T-cell (primary cell): Measurements from ENCODE around the gene SCAMP4. TPM values are rescaled to one million over a fixed set of nuclear protein-coding genes. Genes with fewer than 3 reads are reported as not detected.
A peak's percentile ranks its signal among the peaks of the same experiment; 100 is the strongest.

Experiments
- ATAC-seq, 4 experiments: fragments of 200-7000 bp in 3 of 4; fragments of 150-1000 bp in 1 of 4; cut with Tn5 transposase; replicated peaks in 1 of 4; 1 replicate in 3 of 4; 2 replicates in 1 of 4; pipeline ENCODE4 v1.10.0; 2021; ENCODE audit warnings: moderate library complexity in 3 of 4, mild to moderate bottlenecking in 2 of 4, moderate number of reproducible peaks in 1 of 4
- CTCF ChIA-PET, 2 donors: fragments of 300-600 bp; sonication (Branson Sonifier 250); formaldehyde crosslinking; loops; one replicate each; lab custom pipeline; 2022; ENCODE audit warnings: antibody characterized with exemption in 2 of 2; lab: Charles Lee
- POLR2A ChIA-PET, 2 donors: fragments of 300-600 bp; sonication (Branson Sonifier 250); formaldehyde crosslinking; loops; one replicate each; lab custom pipeline; 2022; ENCODE audit warnings: antibody characterized with exemption in 2 of 2; lab: Charles Lee
- DNase-seq, 35 experiments: peaks; one replicate each; pipeline versions ENCODE4 v3.0.0 to v3.0.0-alpha.2; 2013 to 2023
- H3K27ac ChIP-seq: one replicate; pipeline ENCODE4 v1.5.1; 2013; ENCODE audit warnings: low read length
- H3K27me3 ChIP-seq, 2 experiments: replicated peaks in 1 of 2; 1 replicate in 1 of 2; 2 replicates in 1 of 2; pipeline versions ENCODE4 v1.6.1 to v1.7.0; 2013; ENCODE audit warnings: low read length in 1 of 2, mixed read lengths in 1 of 2; ENCODE audit not compliant: control insufficient read depth in 2 of 2, insufficient read depth in 2 of 2; ENCODE audit errors: extremely low read depth in 1 of 2
- H3K36me3 ChIP-seq, 2 donors: 1 replicate in 1 of 2; 2 replicates in 1 of 2; pipeline versions ENCODE4 v1.6.1 to v1.7.0; 2013; ENCODE audit warnings: low read length in 1 of 2; ENCODE audit not compliant: control insufficient read depth in 2 of 2, insufficient read depth in 1 of 2; ENCODE audit errors: extremely low read depth in 1 of 2
- H3K4me1 ChIP-seq, 2 experiments: 1 replicate in 1 of 2; 2 replicates in 1 of 2; pipeline versions ENCODE4 v1.6.1 to v1.7.0; 2013; ENCODE audit warnings: low read length in 2 of 2, mixed read lengths in 1 of 2; ENCODE audit not compliant: insufficient read depth in 2 of 2, control insufficient read depth in 1 of 2; ENCODE audit errors: extremely low read depth in 1 of 2
- H3K4me3 ChIP-seq, 2 donors: 1 replicate in 1 of 2; 2 replicates in 1 of 2; pipeline versions ENCODE4 v1.5.1 to v1.7.0; 2013; ENCODE audit warnings: mild to moderate bottlenecking in 2 of 2, low read length in 1 of 2, moderate library complexity in 1 of 2; ENCODE audit not compliant: control insufficient read depth in 1 of 2; ENCODE audit errors: extremely low read depth in 1 of 2
- H3K9me3 ChIP-seq: 2 replicates; pipeline ENCODE4 v1.7.0; 2013
- H3K27ac Mint-ChIP-seq, 2 donors: one replicate each; pipeline ENCODE4 v1.8.0; 2020 to 2021; ENCODE audit warnings: mild to moderate bottlenecking in 2 of 2, mixed read lengths in 2 of 2
- H3K27me3 Mint-ChIP-seq, 2 donors: one replicate each; pipeline ENCODE4 v1.8.0; 2021 to 2022; ENCODE audit warnings: mixed read lengths in 2 of 2
- H3K36me3 Mint-ChIP-seq: one replicate; pipeline ENCODE4 v1.8.0; 2021; ENCODE audit warnings: mixed read lengths
- H3K4me1 Mint-ChIP-seq, 3 donors: one replicate each; pipeline ENCODE4 v1.8.0; 2020 to 2022; ENCODE audit warnings: mixed read lengths in 3 of 3, mild to moderate bottlenecking in 1 of 3
- H3K4me3 Mint-ChIP-seq, 3 donors: one replicate each; pipeline ENCODE4 v1.8.0; 2020 to 2022; ENCODE audit warnings: mild to moderate bottlenecking in 3 of 3, mixed read lengths in 3 of 3, moderate library complexity in 3 of 3
- H3K9me3 Mint-ChIP-seq, 3 donors: one replicate each; pipeline ENCODE4 v1.8.0; 2020 to 2022; ENCODE audit warnings: mixed read lengths in 3 of 3
- WGBS: methylation state at CpG from one replicate; pipeline ENCODE4 v1.1.5; 2013; ENCODE audit warnings: missing lambda C conversion rate; ENCODE audit not compliant: insufficient coverage; 5-methylcytosine and 5-hydroxymethylcytosine counted together
- total RNA-seq, 35 experiments: library from RNA in 6 of 35; stranded (reverse) in 6 of 35; fragments of 120-200 nt in 1 of 35; gene quantifications; one replicate each; pipeline versions ENCODE4 v1.2.1 to v1.2.4 and lab custom pipeline; 2013 to 2026

Gene SCAMP4
- total RNA-seq, 5 donors from 2014 or later (not counting 1 experiment from before 2014, with no cell fraction given), result 24.8 to 49.2 (median 27.5) TPM

DNA sequence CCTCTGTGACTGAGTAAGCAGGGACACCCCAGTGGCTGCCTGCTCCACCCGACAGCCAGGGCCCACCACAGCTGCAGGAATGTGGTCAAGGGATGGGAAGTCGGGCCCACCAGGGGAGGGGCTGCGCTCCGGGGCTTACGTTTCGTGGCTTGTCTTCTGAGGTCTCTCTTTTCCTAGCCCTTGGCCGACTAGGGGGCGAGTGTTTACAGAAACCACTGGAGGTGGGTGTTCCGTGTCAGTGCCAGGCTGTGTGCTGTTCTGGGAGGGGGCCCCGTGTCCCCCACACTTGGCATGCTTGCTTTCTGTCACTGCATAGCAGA lies 4.5 kb downstream of the SCAMP4 start:
- Histone ChIP-seq H3K36me3 (peaks cover 8 to 16% of the 10 kb centered on the region in 2 donors), H3K27me3 (no peaks in the 10 kb centered on the region), H3K4me3 (no peak overlapping the region), H3K9me3 (no peaks in the 10 kb centered on the region), H3K27ac (no peak overlapping the region), H3K4me1 (peaks cover 9 to 56% of the 10 kb centered on the region in 2 experiments)
- POLR2A ChIA-PET, result no interaction called here
- H3K27me3 Mint-ChIP-seq, result no peaks in the 10 kb centered on the region
- H3K9me3 Mint-ChIP-seq, result no peaks in the 10 kb centered on the region
- ATAC-seq (no peak), DNase-seq (peak in 1 of 35 experiments; percentile 26)
- H3K4me1 Mint-ChIP-seq, result peaks cover 28 to 53% (median 31%) of the 10 kb centered on the region in 3 donors
- WGBS, result 42% methylated on average over 10 of the region's 10 CpGs
- H3K4me3 Mint-ChIP-seq, result peak overlapping the region in 2 of 3 donors; percentile 43 to 60
- no peaks in the 10 kb centered on the region for H3K36me3 Mint-ChIP-seq
- H3K27ac Mint-ChIP-seq, result peak overlapping the region in 1 of 2 donors; percentile 95
- CTCF ChIA-PET, result no interaction called here

DNA sequence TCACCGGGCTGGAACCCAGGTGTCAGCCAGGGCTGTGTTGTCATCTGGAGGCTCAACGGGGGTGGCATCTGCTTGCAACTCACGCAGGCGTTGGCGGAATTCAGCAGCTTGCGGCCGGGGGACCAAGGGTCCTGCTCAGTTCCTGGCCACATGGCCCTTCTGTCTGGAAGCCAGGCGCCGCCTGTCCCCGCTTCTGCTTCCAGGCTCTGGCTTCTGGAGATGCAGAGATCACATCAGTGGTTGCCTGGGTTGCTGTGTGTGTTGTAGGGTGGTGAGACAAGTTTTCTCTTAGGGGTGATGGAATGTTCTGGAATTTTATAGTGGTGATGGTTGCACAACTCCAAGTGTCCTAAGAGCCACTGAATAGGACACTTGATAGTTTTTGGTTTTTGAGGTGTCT lies 5.0 kb downstream of the SCAMP4 start:
- no peaks in the 10 kb centered on the region for H3K27me3 Mint-ChIP-seq
- 87% methylated on average over 10 of the region's 10 CpGs for WGBS
- Histone ChIP-seq H3K27ac (no peak overlapping the region), H3K27me3 (no peaks in the 10 kb centered on the region), H3K4me1 (peaks cover 9 to 53% of the 10 kb centered on the region in 2 experiments), H3K36me3 (peaks cover 12 to 16% of the 10 kb centered on the region in 2 donors), H3K9me3 (no peaks in the 10 kb centered on the region), H3K4me3 (no peak overlapping the region)
- no peaks in the 10 kb centered on the region for H3K36me3 Mint-ChIP-seq
- POLR2A ChIA-PET, result no interaction called here
- peak overlapping the region; percentile 29 to 95 for H3K27ac Mint-ChIP-seq
- CTCF ChIA-PET, result no interaction called here
- ATAC-seq (no peak), DNase-seq (no peak)
- peak overlapping the region in 2 of 3 donors; percentile 4 to 60 for H3K4me3 Mint-ChIP-seq
- H3K4me1 Mint-ChIP-seq, result peaks cover 28 to 50% (median 29%) of the 10 kb centered on the region in 3 donors
- H3K9me3 Mint-ChIP-seq, result no peaks in the 10 kb centered on the region

DNA sequence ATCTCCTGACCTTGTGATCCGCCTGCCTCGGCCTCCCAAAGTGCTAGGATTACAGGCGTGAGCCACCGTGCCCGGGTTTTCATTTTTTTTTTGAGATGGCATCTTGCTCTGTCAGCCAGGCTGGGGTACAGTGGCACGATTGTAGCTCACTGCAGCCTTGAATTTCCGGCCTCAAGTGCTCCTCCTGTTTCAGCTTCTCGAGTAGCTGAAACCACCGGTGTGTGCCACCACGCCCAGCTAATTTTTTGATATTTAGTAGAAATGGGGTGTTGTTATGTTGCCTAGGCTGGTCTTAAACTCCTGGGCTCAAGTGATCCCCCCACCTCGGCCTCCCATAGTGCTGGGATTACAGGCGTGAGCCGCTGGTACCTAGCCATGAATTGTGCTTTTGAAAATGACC lies 5.9 kb downstream of the SCAMP4 start:
- Histone ChIP-seq H3K27ac (no peak overlapping the region), H3K36me3 (peaks cover 13 to 16% of the 10 kb centered on the region in 2 donors), H3K4me3 (no peak overlapping the region), H3K4me1 (peaks cover 5 to 47% of the 10 kb centered on the region in 2 experiments), H3K27me3 (no peaks in the 10 kb centered on the region), H3K9me3 (no peaks in the 10 kb centered on the region)
- Mint-ChIP-seq H3K4me3 (peak overlapping the region in 1 of 3 donors; percentile 60), H3K9me3 (no peaks in the 10 kb centered on the region), H3K27me3 (no peaks in the 10 kb centered on the region), H3K4me1 (peaks cover 22 to 44% (median 23%) of the 10 kb centered on the region in 3 donors), H3K27ac (peak overlapping the region; percentile 46 to 95), H3K36me3 (no peaks in the 10 kb centered on the region)
- ChIA-PET CTCF (interaction anchor here in 1 of 2 donors (0.6 kb wide), 1 partner anchor 14 kb away, joined by 4 read pairs; no protein-coding TSS in a partner anchor), POLR2A (no interaction called here)
- ATAC-seq (peak in 1 of 4 experiments; percentile 85), DNase-seq (peak in 5 of 35 experiments; percentile 26 to 61 (median 46))
- WGBS, result 72% methylated on average over 10 of the region's 13 CpGs

DNA sequence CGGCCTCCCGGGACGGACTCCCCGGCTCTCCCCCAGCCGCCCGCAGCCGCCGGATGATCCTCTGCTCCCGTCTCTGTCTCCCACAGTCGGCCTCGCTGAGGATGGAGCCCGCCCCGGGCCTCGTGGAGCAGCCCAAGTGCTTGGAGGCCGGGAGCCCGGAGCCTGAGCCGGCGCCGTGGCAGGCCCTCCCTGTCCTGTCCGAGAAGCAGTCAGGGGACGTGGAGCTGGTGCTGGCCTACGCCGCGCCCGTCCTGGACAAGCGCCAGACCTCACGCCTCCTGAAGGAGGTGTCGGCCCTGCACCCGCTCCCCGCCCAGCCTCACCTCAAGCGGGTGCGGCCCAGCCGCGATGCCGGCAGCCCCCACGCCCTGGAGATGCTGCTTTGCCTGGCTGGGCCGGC lies 6.8 kb downstream of the SCAMP4 start:
- H3K27me3 Mint-ChIP-seq, result no peaks in the 10 kb centered on the region
- peak overlapping the region in 1 of 2 donors; percentile 95 for H3K27ac Mint-ChIP-seq
- Histone ChIP-seq H3K27me3 (no peaks in the 10 kb centered on the region), H3K36me3 (peaks cover 13 to 20% of the 10 kb centered on the region in 2 donors), H3K4me3 (no peak overlapping the region), H3K27ac (no peak overlapping the region), H3K4me1 (peaks cover 5 to 42% of the 10 kb centered on the region in 2 experiments), H3K9me3 (no peaks in the 10 kb centered on the region)
- ATAC-seq (no peak), DNase-seq (no peak)
- no peaks in the 10 kb centered on the region for H3K9me3 Mint-ChIP-seq
- H3K4me1 Mint-ChIP-seq, result peaks cover 21 to 39% (median 23%) of the 10 kb centered on the region in 3 donors
- WGBS, result 90% methylated on average over 37 of the region's 37 CpGs
- POLR2A ChIA-PET, result no interaction called here
- CTCF ChIA-PET, result no interaction called here
- H3K4me3 Mint-ChIP-seq, result no peak overlapping the region
- no peaks in the 10 kb centered on the region for H3K36me3 Mint-ChIP-seq

DNA sequence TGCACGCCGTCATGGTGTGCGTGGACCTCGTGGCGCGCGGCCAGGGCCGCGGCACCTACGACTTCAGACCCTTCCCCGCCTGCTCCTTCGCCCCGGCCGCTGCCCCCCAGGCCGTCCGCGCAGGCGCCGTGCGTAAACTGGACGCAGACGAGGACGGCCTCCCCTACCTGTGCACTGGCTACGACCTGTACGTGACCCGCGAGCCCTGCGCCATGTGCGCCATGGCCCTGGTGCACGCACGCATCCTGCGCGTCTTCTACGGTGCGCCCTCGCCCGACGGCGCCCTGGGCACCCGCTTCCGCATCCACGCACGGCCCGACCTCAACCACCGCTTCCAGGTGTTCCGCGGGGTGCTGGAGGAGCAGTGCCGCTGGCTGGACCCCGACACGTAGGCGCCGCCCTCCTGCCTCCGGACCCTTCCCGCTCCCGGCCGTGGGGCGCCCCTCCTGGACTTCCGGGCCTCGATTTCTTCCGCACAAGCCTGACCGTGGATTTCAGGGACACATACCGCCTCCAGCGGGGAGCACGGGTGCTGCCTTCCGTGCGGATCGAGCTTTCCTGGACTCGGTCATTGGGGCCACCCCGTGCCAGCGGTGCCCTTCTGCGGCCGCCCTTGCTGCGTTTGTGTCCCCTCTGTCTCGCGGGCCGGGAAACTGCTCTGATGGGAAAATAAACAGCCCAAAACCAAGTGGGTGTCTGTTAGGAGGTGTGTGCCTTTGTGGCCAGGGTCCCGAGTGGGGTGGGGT lies 7.7 kb downstream of the SCAMP4 start:
- Mint-ChIP-seq H3K36me3 (no peaks in the 10 kb centered on the region), H3K27ac (peak overlapping the region in 1 of 2 donors; percentile 80), H3K4me1 (peaks cover 21 to 37% (median 21%) of the 10 kb centered on the region in 3 donors), H3K4me3 (no peak overlapping the region), H3K27me3 (no peaks in the 10 kb centered on the region), H3K9me3 (no peaks in the 10 kb centered on the region)
- DNase-seq (no peak), ATAC-seq (no peak)
- peaks cover 5 to 35% of the 10 kb centered on the region in 2 experiments for H3K4me1 ChIP-seq
- no peak overlapping the region for H3K27ac ChIP-seq
- peaks cover 13 to 20% of the 10 kb centered on the region in 2 donors for H3K36me3 ChIP-seq
- WGBS, result 97% methylated on average over 74 of the region's 77 CpGs
- CTCF ChIA-PET, result no interaction called here
- H3K27me3 ChIP-seq, result no peaks in the 10 kb centered on the region
- no peak overlapping the region for H3K4me3 ChIP-seq
- POLR2A ChIA-PET, result no interaction called here
- H3K9me3 ChIP-seq, result no peaks in the 10 kb centered on the region

DNA sequence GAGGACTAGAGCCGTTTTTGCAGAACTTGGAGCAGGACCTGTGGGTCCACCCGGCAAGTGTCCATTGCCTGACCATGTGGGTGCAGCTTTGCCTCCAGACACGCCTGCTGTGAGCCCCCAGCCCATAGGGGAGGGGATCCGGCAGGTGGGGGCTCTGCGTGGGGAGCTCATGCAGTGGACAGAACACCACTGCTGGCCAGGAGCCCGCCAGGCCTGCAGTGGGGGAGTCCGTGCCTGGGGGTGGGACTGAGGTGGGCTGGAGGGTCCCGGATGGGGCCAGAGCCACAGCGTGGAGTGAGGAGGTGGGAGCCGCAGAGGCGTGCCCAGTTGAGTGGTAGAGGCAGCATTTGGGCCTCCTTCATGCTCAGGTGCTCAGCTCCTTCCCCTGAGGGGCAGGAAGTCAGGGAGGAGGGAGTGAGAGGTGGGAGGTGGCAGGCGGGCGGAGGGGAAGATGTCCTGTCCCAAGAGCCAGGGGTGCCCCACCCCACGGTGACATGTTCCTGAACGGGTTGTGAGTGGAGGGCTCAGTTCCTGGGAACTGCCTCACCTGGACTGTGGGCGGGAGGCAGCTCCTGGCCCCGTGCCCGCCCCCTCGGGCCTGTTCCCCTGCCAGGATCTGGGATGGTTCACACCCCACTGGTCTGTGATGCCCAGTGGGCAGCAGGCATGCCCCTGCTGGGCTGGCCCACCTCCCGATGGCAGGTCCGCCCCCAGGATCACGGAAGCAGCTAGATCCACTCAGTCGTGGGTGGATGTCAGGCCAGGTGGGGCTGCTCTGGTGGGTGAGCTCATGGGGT lies 8.8 kb downstream of the SCAMP4 start:
- ChIA-PET CTCF (no interaction called here), POLR2A (no interaction called here)
- Mint-ChIP-seq H3K36me3 (no peaks in the 10 kb centered on the region), H3K4me1 (peaks cover 16 to 33% (median 16%) of the 10 kb centered on the region in 3 donors), H3K27me3 (no peaks in the 10 kb centered on the region), H3K27ac (peak overlapping the region in 1 of 2 donors; percentile 80), H3K9me3 (no peaks in the 10 kb centered on the region), H3K4me3 (no peak overlapping the region)
- Histone ChIP-seq H3K27me3 (no peaks in the 10 kb centered on the region), H3K9me3 (no peaks in the 10 kb centered on the region), H3K36me3 (peaks cover 16 to 20% of the 10 kb centered on the region in 2 donors), H3K4me1 (peaks cover 5 to 25% of the 10 kb centered on the region in 2 experiments), H3K4me3 (no peak overlapping the region), H3K27ac (no peak overlapping the region)
- ATAC-seq (no peak), DNase-seq (no peak)
- WGBS, result 89% methylated on average over 21 of the region's 23 CpGs
